CD14-positive monocyte (primary cell): Measurements from ENCODE around the gene FTSJ3. TPM values are rescaled to one million over a fixed set of nuclear protein-coding genes. Genes with fewer than 3 reads are reported as not detected.

ENCODE experiments used
- DNase-seq, 3 donors: peaks; one replicate each; pipeline ENCODE4 v3.0.0-alpha.2; 2011 to 2022
- H2AFZ ChIP-seq: 2 replicates; pipeline ENCODE4 v1.6.0; 2012; ENCODE audit warnings: mild to moderate bottlenecking, low read depth, low read length, inconsistent platforms; ENCODE audit not compliant: insufficient read depth, poor library complexity, severe bottlenecking
- H3K27ac ChIP-seq, 2 donors: 1 replicate in 1 of 2; 2 replicates in 1 of 2; pipeline ENCODE4 v1.5.1; 2012 to 2013; ENCODE audit warnings: low read length in 2 of 2, control low read depth in 1 of 2, inconsistent platforms in 1 of 2, low read depth in 1 of 2, mild to moderate bottlenecking in 1 of 2
- H3K27me3 ChIP-seq, 2 donors: one replicate each; pipeline versions ENCODE4 v1.6.0 to v1.6.1; 2011 to 2013; ENCODE audit warnings: low read length in 2 of 2; ENCODE audit not compliant: control insufficient read depth in 2 of 2, insufficient read depth in 2 of 2
- H3K36me3 ChIP-seq, 2 donors: replicated peaks in 1 of 2; 1 replicate in 1 of 2; 2 replicates in 1 of 2; pipeline versions ENCODE4 v1.5.1 to v1.6.1; 2012 to 2013; ENCODE audit warnings: low read length in 2 of 2, control low read depth in 1 of 2, inconsistent platforms in 1 of 2, mild to moderate bottlenecking in 1 of 2; ENCODE audit not compliant: insufficient read depth in 2 of 2, control insufficient read depth in 1 of 2
- H3K4me1 ChIP-seq, 2 donors: 1 replicate in 1 of 2; 2 replicates in 1 of 2; pipeline versions ENCODE4 v1.5.1 to v1.6.1; 2012 to 2013; ENCODE audit warnings: low read length in 2 of 2, control low read depth in 1 of 2, inconsistent platforms in 1 of 2, mild to moderate bottlenecking in 1 of 2, moderate library complexity in 1 of 2; ENCODE audit not compliant: insufficient read depth in 2 of 2, control insufficient read depth in 1 of 2
- H3K4me2 ChIP-seq: replicated peaks from 2 replicates; pipeline ENCODE3; 2012; ENCODE audit warnings: low read length, moderate library complexity, mild to moderate bottlenecking; ENCODE audit not compliant: poor library complexity, severe bottlenecking; ENCODE audit errors: extremely low read depth
- H3K4me3 ChIP-seq, 3 experiments: fragments of 200-600 bp in 1 of 3; sonication (generic) in 1 of 3; replicated peaks in 1 of 3; 1 replicate in 2 of 3; 2 replicates in 1 of 3; pipeline ENCODE4 v1.5.1; 2011 to 2013; ENCODE audit warnings: low read length in 3 of 3, mild to moderate bottlenecking in 3 of 3, control low read depth in 2 of 3, low read depth in 2 of 3, inconsistent platforms in 1 of 3, moderate library complexity in 1 of 3
- H3K79me2 ChIP-seq: 2 replicates; pipeline ENCODE4 v1.6.0; 2012; ENCODE audit warnings: mild to moderate bottlenecking, control low read depth, inconsistent platforms, low read length, moderate library complexity; ENCODE audit not compliant: insufficient read depth
- H3K9ac ChIP-seq: 2 replicates; pipeline ENCODE4 v1.6.0; 2017; ENCODE audit warnings: low read length, mild to moderate bottlenecking; ENCODE audit not compliant: insufficient read depth, poor library complexity, severe bottlenecking
- H3K9me3 ChIP-seq, 2 donors: replicated peaks in 1 of 2; 1 replicate in 1 of 2; 2 replicates in 1 of 2; pipeline versions ENCODE4 v1.5.1 to v1.6.1; 2012 to 2013; ENCODE audit warnings: low read length in 2 of 2, control low read depth in 1 of 2; ENCODE audit not compliant: control insufficient read depth in 1 of 2, insufficient read depth in 1 of 2
- H4K20me1 ChIP-seq: 2 replicates; pipeline ENCODE4 v1.6.0; 2012; ENCODE audit warnings: mild to moderate bottlenecking, low read length, control low read depth, moderate library complexity; ENCODE audit not compliant: insufficient read depth
- H3K27ac Mint-ChIP-seq, 7 donors: one replicate each; pipeline ENCODE4 v1.8.0; 2020; ENCODE audit warnings: mild to moderate bottlenecking in 7 of 7, mixed read lengths in 7 of 7, moderate library complexity in 6 of 7, inconsistent platforms in 2 of 7
- H3K27me3 Mint-ChIP-seq, 3 donors: one replicate each; pipeline ENCODE4 v1.8.0; 2021 to 2022; ENCODE audit warnings: low read depth in 3 of 3, mild to moderate bottlenecking in 3 of 3, mixed read lengths in 3 of 3, moderate library complexity in 3 of 3, inconsistent platforms in 1 of 3
- H3K36me3 Mint-ChIP-seq, 2 donors: one replicate each; pipeline ENCODE4 v1.8.0; 2020; ENCODE audit warnings: mixed read lengths in 2 of 2, inconsistent platforms in 1 of 2, mild to moderate bottlenecking in 1 of 2
- H3K4me1 Mint-ChIP-seq: one replicate; pipeline ENCODE4 v1.8.0; 2020; ENCODE audit warnings: mild to moderate bottlenecking, mixed read lengths
- H3K4me3 Mint-ChIP-seq, 2 donors: one replicate each; pipeline ENCODE4 v1.8.0; 2020; ENCODE audit warnings: mild to moderate bottlenecking in 2 of 2, mixed read lengths in 2 of 2, moderate library complexity in 1 of 2
- H3K9me3 Mint-ChIP-seq, 7 donors: one replicate each; pipeline ENCODE4 v1.8.0; 2020 to 2022; ENCODE audit warnings: mixed read lengths in 7 of 7, mild to moderate bottlenecking in 6 of 7, moderate library complexity in 6 of 7, inconsistent platforms in 2 of 7
- WGBS: methylation state at CpG from one replicate; pipeline ENCODE4 v1.1.5; 2013; ENCODE audit warnings: missing lambda C conversion rate; ENCODE audit not compliant: insufficient coverage; 5-methylcytosine and 5-hydroxymethylcytosine counted together
- intact Hi-C, 2 donors: fragments of 100-400 bp; cut with micrococcal nuclease; formaldehyde crosslinking; loops; one replicate each; pipeline versions ENCODE4 v1.15.0 to v1.15.1; 2023
- polyA plus RNA-seq, 3 donors: library from polyadenylated mRNA; depleted of rRNA in 1 of 3; unstranded in 2 of 3; stranded (reverse) in 1 of 3; fragments of 300-500 nt in 2 of 3; fragments of >200 nt in 1 of 3; fragmentation: Illumina TruSeq in 2 of 3; gene quantifications; 1 replicate in 2 of 3; 2 replicates in 1 of 3; pipeline ENCODE4 v1.2.3, GENCODE V29; 2012 to 2021
- TF ChIP-seq, protein P1 (sequence below): fragments of 200-600 bp; IDR thresholded peaks from one replicate; pipeline ENCODE4 v1.8.0; 2022; ENCODE audit warnings: antibody characterized with exemption, mild to moderate bottlenecking

FTSJ3 gene
- polyA plus RNA-seq, 3 donors: 9.2 to 23.7 (median 15.0) TPM

DNA sequence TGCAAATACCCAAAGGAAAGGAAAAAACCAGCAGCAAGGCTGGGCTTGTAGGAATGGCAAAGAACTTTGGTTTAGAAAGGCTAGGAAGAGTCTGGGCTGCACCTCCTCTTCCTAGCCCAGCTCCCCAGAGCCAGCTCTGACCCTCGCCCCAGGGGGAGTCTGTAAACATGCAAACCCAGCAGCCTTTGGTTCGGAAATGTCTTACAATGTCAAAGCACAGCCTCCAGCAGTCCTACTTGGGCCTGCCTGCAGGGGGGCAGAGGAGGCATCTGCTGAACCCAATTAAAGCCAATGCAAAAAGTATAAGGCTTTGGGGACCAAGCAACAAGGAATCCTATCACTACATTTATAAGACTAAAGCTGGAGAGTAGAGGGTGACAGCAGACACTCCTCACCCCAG, 5.0 kb upstream of the FTSJ3 start:
- peaks cover 83% of the 10 kb centered on the region for H4K20me1 ChIP-seq
- intact Hi-C loops: no loop called here
- no peak overlapping the region for H3K27ac ChIP-seq
- Mint-ChIP-seq H3K27ac (peak overlapping the region in 3 of 7 donors; percentile 63 to 86 (median 63)), H3K4me1 (peaks cover 34% of the 10 kb centered on the region), H3K9me3 (no peaks in the 10 kb centered on the region), H3K27me3 (no peaks in the 10 kb centered on the region), H3K36me3 (peaks cover 72 to 82% of the 10 kb centered on the region in 2 donors), H3K4me3 (no peak overlapping the region)
- no peak overlapping the region for H3K4me2 ChIP-seq
- TF ChIP-seq, protein P1, sequence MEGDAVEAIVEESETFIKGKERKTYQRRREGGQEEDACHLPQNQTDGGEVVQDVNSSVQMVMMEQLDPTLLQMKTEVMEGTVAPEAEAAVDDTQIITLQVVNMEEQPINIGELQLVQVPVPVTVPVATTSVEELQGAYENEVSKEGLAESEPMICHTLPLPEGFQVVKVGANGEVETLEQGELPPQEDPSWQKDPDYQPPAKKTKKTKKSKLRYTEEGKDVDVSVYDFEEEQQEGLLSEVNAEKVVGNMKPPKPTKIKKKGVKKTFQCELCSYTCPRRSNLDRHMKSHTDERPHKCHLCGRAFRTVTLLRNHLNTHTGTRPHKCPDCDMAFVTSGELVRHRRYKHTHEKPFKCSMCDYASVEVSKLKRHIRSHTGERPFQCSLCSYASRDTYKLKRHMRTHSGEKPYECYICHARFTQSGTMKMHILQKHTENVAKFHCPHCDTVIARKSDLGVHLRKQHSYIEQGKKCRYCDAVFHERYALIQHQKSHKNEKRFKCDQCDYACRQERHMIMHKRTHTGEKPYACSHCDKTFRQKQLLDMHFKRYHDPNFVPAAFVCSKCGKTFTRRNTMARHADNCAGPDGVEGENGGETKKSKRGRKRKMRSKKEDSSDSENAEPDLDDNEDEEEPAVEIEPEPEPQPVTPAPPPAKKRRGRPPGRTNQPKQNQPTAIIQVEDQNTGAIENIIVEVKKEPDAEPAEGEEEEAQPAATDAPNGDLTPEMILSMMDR: no peak
- no peak overlapping the region for H3K4me3 ChIP-seq
- no peak for DNase-seq
- no peak overlapping the region for H3K9ac ChIP-seq
- H3K36me3 ChIP-seq: peaks cover 76 to 86% of the 10 kb centered on the region in 2 donors
- peaks cover 14 to 23% of the 10 kb centered on the region in 2 donors for H3K4me1 ChIP-seq
- H3K27me3 ChIP-seq: no peaks in the 10 kb centered on the region
- H3K79me2 ChIP-seq: peaks cover 65% of the 10 kb centered on the region
- no peak overlapping the region for H2AFZ ChIP-seq
- 94% methylated on average over 2 of the region's 2 CpGs for WGBS
- H3K9me3 ChIP-seq: no peaks in the 10 kb centered on the region

DNA sequence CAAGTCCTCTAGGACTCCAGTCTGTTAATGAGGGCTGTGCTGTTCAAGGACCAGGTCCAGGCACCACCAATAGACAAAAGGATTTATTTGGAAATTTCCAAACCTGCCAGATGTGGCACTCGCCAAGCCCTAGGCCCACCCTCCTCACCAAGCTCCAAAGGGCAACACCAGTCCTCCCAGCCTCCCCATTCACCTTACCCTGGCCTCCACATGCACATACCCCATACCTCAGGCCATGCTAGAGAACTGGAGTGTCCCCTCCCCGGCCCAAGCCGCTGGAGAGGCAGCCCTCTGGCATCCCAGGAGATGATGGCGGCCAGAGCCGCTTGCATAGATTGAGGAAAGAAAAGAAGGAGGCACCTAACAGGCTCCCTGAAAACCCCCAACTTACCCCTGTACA, 4.6 kb upstream of the FTSJ3 start:
- H3K27ac Mint-ChIP-seq: peak overlapping the region in 3 of 7 donors; percentile 63 to 86 (median 63)
- Histone ChIP-seq H3K4me1 (peaks cover 14 to 23% of the 10 kb centered on the region in 2 donors), H3K27ac (no peak overlapping the region), H3K79me2 (peaks cover 61% of the 10 kb centered on the region), H3K4me3 (no peak overlapping the region), H3K4me2 (no peak overlapping the region), H4K20me1 (peaks cover 78% of the 10 kb centered on the region), H3K27me3 (no peaks in the 10 kb centered on the region), H2AFZ (no peak overlapping the region), H3K36me3 (peaks cover 71 to 81% of the 10 kb centered on the region in 2 donors), H3K9ac (no peak overlapping the region), H3K9me3 (no peaks in the 10 kb centered on the region)
- peaks cover 69 to 78% of the 10 kb centered on the region in 2 donors for H3K36me3 Mint-ChIP-seq
- H3K4me3 Mint-ChIP-seq: no peak overlapping the region
- no CpG with 5 or more reads among the region's 5 CpGs for WGBS
- H3K9me3 Mint-ChIP-seq: no peaks in the 10 kb centered on the region
- peaks cover 34% of the 10 kb centered on the region for H3K4me1 Mint-ChIP-seq
- intact Hi-C loops: no loop called here
- TF ChIP-seq, protein P1: no peak
- DNase-seq: no peak
- H3K27me3 Mint-ChIP-seq: no peaks in the 10 kb centered on the region
